Naive thymus-derived CD4-positive, alpha-beta T cell (primary cell): ENCODE measurements around the gene ARID5B. TPM values are rescaled to one million over a fixed set of nuclear protein-coding genes. Genes with fewer than 3 reads are reported as not detected.

ENCODE experiments used
- ATAC-seq: fragments of 150-1000 bp; cut with Tn5 transposase; 2 replicates; pipeline ENCODE4 v1.10.0; 2021; ENCODE audit warnings: mild to moderate bottlenecking, moderate library complexity
- CTCF ChIA-PET: fragments of 350-600 bp; sonication (Branson Sonifier 250); formaldehyde crosslinking; loops from one replicate; lab custom pipeline; 2021; ENCODE audit warnings: antibody characterized with exemption; lab: Charles Lee
- POLR2A ChIA-PET: fragments of 350-600 bp; sonication (Branson Sonifier 250); formaldehyde crosslinking; loops from one replicate; lab custom pipeline; 2021; ENCODE audit warnings: antibody characterized with exemption, inconsistent platforms; lab: Charles Lee
- DNase-seq, 9 donors: peaks; one replicate each; pipeline versions ENCODE4 v3.0.0 to v3.0.0-alpha.2; 2020 to 2022; ENCODE audit warnings: mixed read lengths in 1 of 9
- H3K27ac ChIP-seq: one replicate; pipeline ENCODE4 v1.7.0; 2013; ENCODE audit warnings: mild to moderate bottlenecking, low read depth, low read length, moderate library complexity
- H3K27me3 ChIP-seq, 2 donors: one replicate each; pipeline ENCODE4 v1.7.0; 2013; ENCODE audit warnings: low read length in 2 of 2, mild to moderate bottlenecking in 2 of 2, moderate library complexity in 2 of 2; ENCODE audit not compliant: control insufficient read depth in 2 of 2, insufficient read depth in 2 of 2
- H3K36me3 ChIP-seq, 3 experiments: 1 replicate in 2 of 3; 2 replicates in 1 of 3; pipeline ENCODE4 v1.7.0; 2013; ENCODE audit warnings: low read length in 3 of 3, mild to moderate bottlenecking in 3 of 3, moderate library complexity in 1 of 3; ENCODE audit not compliant: insufficient read depth in 3 of 3, control insufficient read depth in 2 of 3
- H3K4me1 ChIP-seq, 2 donors: one replicate each; pipeline ENCODE4 v1.7.0; 2013; ENCODE audit warnings: low read length in 2 of 2, mild to moderate bottlenecking in 2 of 2, moderate library complexity in 1 of 2; ENCODE audit not compliant: control insufficient read depth in 2 of 2, insufficient read depth in 2 of 2
- H3K4me3 ChIP-seq: 2 replicates; pipeline ENCODE4 v1.7.0; 2013; ENCODE audit warnings: mild to moderate bottlenecking, low read length
- H3K9me3 ChIP-seq, 3 experiments: 1 replicate in 2 of 3; 2 replicates in 1 of 3; pipeline ENCODE4 v1.7.0; 2013; ENCODE audit warnings: low read length in 3 of 3; ENCODE audit not compliant: control insufficient read depth in 2 of 3
- H3K27ac Mint-ChIP-seq, 9 donors: one replicate each; pipeline ENCODE4 v1.8.0; 2020 to 2022; ENCODE audit warnings: mixed read lengths in 9 of 9, mild to moderate bottlenecking in 8 of 9, moderate library complexity in 5 of 9, inconsistent platforms in 2 of 9
- H3K27me3 Mint-ChIP-seq, 5 donors: one replicate each; pipeline ENCODE4 v1.8.0; 2021 to 2022; ENCODE audit warnings: mixed read lengths in 5 of 5, mild to moderate bottlenecking in 1 of 5
- H3K36me3 Mint-ChIP-seq, 5 donors: one replicate each; pipeline ENCODE4 v1.8.0; 2020 to 2022; ENCODE audit warnings: mixed read lengths in 5 of 5, mild to moderate bottlenecking in 3 of 5, inconsistent platforms in 1 of 5
- H3K4me1 Mint-ChIP-seq, 7 donors: one replicate each; pipeline ENCODE4 v1.8.0; 2020 to 2022; ENCODE audit warnings: mixed read lengths in 7 of 7, mild to moderate bottlenecking in 3 of 7, inconsistent platforms in 1 of 7
- H3K4me3 Mint-ChIP-seq, 10 donors: one replicate each; pipeline ENCODE4 v1.8.0; 2020 to 2022; ENCODE audit warnings: mild to moderate bottlenecking in 10 of 10, mixed read lengths in 10 of 10, moderate library complexity in 6 of 10, inconsistent platforms in 2 of 10
- H3K9me3 Mint-ChIP-seq, 11 donors: one replicate each; pipeline ENCODE4 v1.8.0; 2020 to 2022; ENCODE audit warnings: mixed read lengths in 11 of 11, mild to moderate bottlenecking in 4 of 11, inconsistent platforms in 1 of 11, moderate library complexity in 1 of 11
- intact Hi-C, 2 donors: fragments of 100-400 bp; cut with micrococcal nuclease; formaldehyde crosslinking; loops; one replicate each; pipeline ENCODE4 v1.15.1; 2023
- polyA plus RNA-seq, 2 donors: library from polyadenylated mRNA; unstranded; fragments of 300-500 nt; fragmentation: Illumina TruSeq; gene quantifications; one replicate each; pipeline ENCODE4 v1.2.3, GENCODE V29; 2021
- total RNA-seq, 6 experiments: library from RNA in 5 of 6; stranded (reverse) in 5 of 6; gene quantifications; 1 replicate in 5 of 6; 2 replicates in 1 of 6; pipeline ENCODE4 v1.2.3 and lab custom pipeline; 2021 to 2026

Gene ARID5B
- total and polyA plus RNA-seq, 7 experiments from 2014 or later, result 18.6 to 60.8 (median 47.4) TPM

GRCh38 chr10:61941202-61941681, 39.7 kb downstream of the ARID5B start:
- DNase-seq, result no peak
- Histone ChIP-seq H3K27ac (no peak overlapping the region), H3K4me1 (peaks cover 36 to 63% of the 10 kb centered on the region in 2 donors), H3K36me3 (peaks cover 0 to 12% (median 3%) of the 10 kb centered on the region in 3 experiments), H3K9me3 (no peaks in the 10 kb centered on the region), H3K4me3 (no peak overlapping the region), H3K27me3 (no peaks in the 10 kb centered on the region)
- Mint-ChIP-seq H3K9me3 (peaks cover 0 to 2% (median 0%) of the 10 kb centered on the region in 11 donors), H3K4me3 (peak overlapping the region in 8 of 10 donors; percentile 0 to 74 (median 44)), H3K27ac (peak overlapping the region; percentile 1 to 94 (median 84)), H3K27me3 (no peaks in the 10 kb centered on the region), H3K36me3 (peaks cover 10 to 50% (median 23%) of the 10 kb centered on the region in 5 donors), H3K4me1 (peaks cover 42 to 79% (median 74%) of the 10 kb centered on the region in 7 donors)
- ChIA-PET CTCF (no interaction called here), POLR2A (interaction anchor here (0.7 to 1.8 kb wide), 2 partner anchors 39 to 41 kb away, joined by 3 to 5 read pairs; no protein-coding TSS in a partner anchor)
- ATAC-seq, result peak; percentile 65
- intact Hi-C loops, result loop anchor here in 1 of 2 donors (5.0 kb wide), 1 partner anchor 189 kb away; no protein-coding TSS in a partner anchor

- ChIA-PET POLR2A (interaction anchor here (0.7 to 1.8 kb wide), 4 partner anchors 8 to 448 kb away, joined by 3 to 5 read pairs (median 4); no protein-coding TSS in a partner anchor), CTCF (interaction anchor here (0.6 to 1.1 kb wide), 2 partner anchors 15 to 307 kb away, joined by 3 read pairs; no protein-coding TSS in a partner anchor)
- Histone ChIP-seq H3K27ac (peak overlapping the region; percentile 58), H3K4me3 (peak overlapping the region; percentile 15), H3K36me3 (peaks cover 0 to 12% (median 3%) of the 10 kb centered on the region in 3 experiments), H3K27me3 (no peaks in the 10 kb centered on the region), H3K4me1 (peaks cover 31 to 56% of the 10 kb centered on the region in 2 donors), H3K9me3 (no peaks in the 10 kb centered on the region)
- intact Hi-C loops, result loop anchor here (1.0 to 5.0 kb wide), 11 partner anchors 8 to 240 kb away; no protein-coding TSS in a partner anchor
- H3K9me3 Mint-ChIP-seq, result peaks cover 0 to 2% (median 0%) of the 10 kb centered on the region in 11 donors
- peak; percentile 42 for ATAC-seq
- H3K36me3 Mint-ChIP-seq, result peaks cover 10 to 60% (median 29%) of the 10 kb centered on the region in 5 donors
- H3K27ac Mint-ChIP-seq, result peak overlapping the region; percentile 63 to 94 (median 88)
- no peak for DNase-seq
- no peaks in the 10 kb centered on the region for H3K27me3 Mint-ChIP-seq
- H3K4me1 Mint-ChIP-seq, result peaks cover 39 to 65% (median 61%) of the 10 kb centered on the region in 7 donors
- H3K4me3 Mint-ChIP-seq, result peak overlapping the region; percentile 60 to 86 (median 69)
These were observed 41.3 kb downstream of the ARID5B start for GRCh38 chr10:61942604-61943461.

GRCh38 chr10:61943674-61944378, 42.3 kb downstream of the ARID5B start:
- peaks cover 29 to 55% (median 52%) of the 10 kb centered on the region in 7 donors for H3K4me1 Mint-ChIP-seq

GRCh38 chr10:61944410-61945147, 43.1 kb downstream of the ARID5B start:
- CTCF ChIA-PET, result interaction anchor here (0.6 to 2.2 kb wide), 2 partner anchors 39 to 195 kb away, joined by 4 to 7 read pairs; no protein-coding TSS in a partner anchor
- H3K4me1 Mint-ChIP-seq, result peaks cover 23 to 48% (median 44%) of the 10 kb centered on the region in 7 donors
- Histone ChIP-seq H3K4me1 (peaks cover 28 to 38% of the 10 kb centered on the region in 2 donors), H3K27ac (no peak overlapping the region), H3K27me3 (no peaks in the 10 kb centered on the region), H3K4me3 (no peak overlapping the region), H3K36me3 (peaks cover 3 to 24% (median 5%) of the 10 kb centered on the region in 3 experiments), H3K9me3 (no peaks in the 10 kb centered on the region)
- intact Hi-C loops, result loop anchor here (1.0 to 5.0 kb wide), 3 partner anchors 11 to 192 kb away; no protein-coding TSS in a partner anchor
- H3K9me3 Mint-ChIP-seq, result peaks cover 0 to 2% (median 0%) of the 10 kb centered on the region in 11 donors
- ATAC-seq, result no peak
- H3K36me3 Mint-ChIP-seq, result peaks cover 14 to 63% (median 43%) of the 10 kb centered on the region in 5 donors
- no peaks in the 10 kb centered on the region for H3K27me3 Mint-ChIP-seq
- peak overlapping the region in 4 of 9 donors; percentile 61 to 94 (median 66) for H3K27ac Mint-ChIP-seq
- no peak for DNase-seq
- H3K4me3 Mint-ChIP-seq, result peak overlapping the region in 1 of 10 donors; percentile 39
- POLR2A ChIA-PET, result interaction anchor here (1.2 to 1.3 kb wide), 2 partner anchors 42 to 81 kb away, joined by 3 read pairs; no protein-coding TSS in a partner anchor

More at GRCh38 chr10:61943674-61944378, 42.3 kb downstream of the ARID5B start:
- peak in 7 of 9 donors; percentile 25 to 58 (median 36) for DNase-seq
- peak; percentile 65 for ATAC-seq
- H3K36me3 ChIP-seq, result peaks cover 2 to 17% (median 3%) of the 10 kb centered on the region in 3 experiments
- Mint-ChIP-seq H3K4me3 (peak overlapping the region; percentile 60 to 86 (median 69)), H3K9me3 (peaks cover 0 to 2% (median 0%) of the 10 kb centered on the region in 11 donors), H3K27ac (peak overlapping the region; percentile 47 to 94 (median 88)), H3K36me3 (peaks cover 10 to 62% (median 35%) of the 10 kb centered on the region in 5 donors), H3K27me3 (no peaks in the 10 kb centered on the region)
- intact Hi-C loops, result loop anchor here (1.0 to 5.0 kb wide), 12 partner anchors 9 to 239 kb away; no protein-coding TSS in a partner anchor
- peak overlapping the region; percentile 58 for H3K27ac ChIP-seq
- H3K4me3 ChIP-seq, result peak overlapping the region; percentile 15
- H3K4me1 ChIP-seq, result peaks cover 28 to 46% of the 10 kb centered on the region in 2 donors
- H3K27me3 ChIP-seq, result no peaks in the 10 kb centered on the region
- CTCF ChIA-PET, result interaction anchor here (0.6 to 2.2 kb wide), 4 partner anchors 16 to 306 kb away, joined by 3 to 7 read pairs (median 4); no protein-coding TSS in a partner anchor
- no peaks in the 10 kb centered on the region for H3K9me3 ChIP-seq
- POLR2A ChIA-PET, result interaction anchor here (1.0 to 1.4 kb wide), 3 partner anchors 9 to 41 kb away, joined by 3 to 4 read pairs (median 3); no protein-coding TSS in a partner anchor

- POLR2A ChIA-PET, result no interaction called here
- intact Hi-C loops, result no loop called here
These were observed 48.2 kb downstream of the ARID5B start for GRCh38 chr10:61949687-61950086.

More at GRCh38 chr10:61949687-61950086, 48.2 kb downstream of the ARID5B start:
- Histone ChIP-seq H3K4me3 (no peak overlapping the region), H3K4me1 (no peaks in the 10 kb centered on the region), H3K9me3 (no peaks in the 10 kb centered on the region), H3K36me3 (peaks cover 0 to 16% (median 5%) of the 10 kb centered on the region in 3 experiments), H3K27ac (no peak overlapping the region), H3K27me3 (no peaks in the 10 kb centered on the region)
- no peak for ATAC-seq
- no peak for DNase-seq
- peaks cover 10 to 63% (median 45%) of the 10 kb centered on the region in 5 donors for H3K36me3 Mint-ChIP-seq
- no peaks in the 10 kb centered on the region for H3K27me3 Mint-ChIP-seq
- H3K9me3 Mint-ChIP-seq, result no peaks in the 10 kb centered on the region
- CTCF ChIA-PET, result interaction anchor here (0.7 to 0.8 kb wide), 2 partner anchors 12 to 53 kb away, joined by 3 to 4 read pairs; no protein-coding TSS in a partner anchor
- H3K4me3 Mint-ChIP-seq, result no peak overlapping the region
- no peak overlapping the region for H3K27ac Mint-ChIP-seq
- peaks cover 11 to 36% (median 26%) of the 10 kb centered on the region in 7 donors for H3K4me1 Mint-ChIP-seq
